Prostate gland (tissue), 2 donors: Measurements from ENCODE around the gene HAUS3.

Experiments used
- POLR2A ChIP-seq: fragments of 450-650 bp; IDR thresholded peaks from one replicate; pipeline ENCODE4 v1.6.1; 2016; ENCODE audit warnings: antibody characterized with exemption, mild to moderate bottlenecking
- POLR2AphosphoS5 ChIP-seq: sonication (generic); formaldehyde crosslinking; IDR thresholded peaks from one replicate; pipeline ENCODE4 v1.6.1; 2017; ENCODE audit warnings: antibody characterized with exemption
- TF ChIP-seq, protein P1 (sequence below), 4 experiments: fragments of 200-600 bp in 2 of 4; fragments of 450-650 bp in 2 of 4; sonication (generic) in 2 of 4; IDR thresholded peaks; 1 replicate in 3 of 4; 2 replicates in 1 of 4; pipeline ENCODE4 v1.5.1; 2016 to 2019; ENCODE audit warnings: antibody characterized with exemption in 4 of 4, mild to moderate bottlenecking in 2 of 4, moderate library complexity in 2 of 4

- TF ChIP-seq, protein P1, sequence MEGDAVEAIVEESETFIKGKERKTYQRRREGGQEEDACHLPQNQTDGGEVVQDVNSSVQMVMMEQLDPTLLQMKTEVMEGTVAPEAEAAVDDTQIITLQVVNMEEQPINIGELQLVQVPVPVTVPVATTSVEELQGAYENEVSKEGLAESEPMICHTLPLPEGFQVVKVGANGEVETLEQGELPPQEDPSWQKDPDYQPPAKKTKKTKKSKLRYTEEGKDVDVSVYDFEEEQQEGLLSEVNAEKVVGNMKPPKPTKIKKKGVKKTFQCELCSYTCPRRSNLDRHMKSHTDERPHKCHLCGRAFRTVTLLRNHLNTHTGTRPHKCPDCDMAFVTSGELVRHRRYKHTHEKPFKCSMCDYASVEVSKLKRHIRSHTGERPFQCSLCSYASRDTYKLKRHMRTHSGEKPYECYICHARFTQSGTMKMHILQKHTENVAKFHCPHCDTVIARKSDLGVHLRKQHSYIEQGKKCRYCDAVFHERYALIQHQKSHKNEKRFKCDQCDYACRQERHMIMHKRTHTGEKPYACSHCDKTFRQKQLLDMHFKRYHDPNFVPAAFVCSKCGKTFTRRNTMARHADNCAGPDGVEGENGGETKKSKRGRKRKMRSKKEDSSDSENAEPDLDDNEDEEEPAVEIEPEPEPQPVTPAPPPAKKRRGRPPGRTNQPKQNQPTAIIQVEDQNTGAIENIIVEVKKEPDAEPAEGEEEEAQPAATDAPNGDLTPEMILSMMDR (IDR thresholded peaks at IDR 0.05): no peak
- no peak for TF ChIP-seq POLR2A
- TF ChIP-seq POLR2AphosphoS5: no peak
These were observed 17.2 kb upstream of the HAUS3 start for GRCh38 chr4:2259036-2259540.
